Neural cell (in vitro differentiated cells): ENCODE measurements around the gene TNS3. TPM values are rescaled to one million over a fixed set of nuclear protein-coding genes. Genes with fewer than 3 reads are reported as not detected.

ENCODE experiments used
- H2AFZ ChIP-seq: fragments of 200-600, 300-800 bp; sonication (generic), shearing (Covaris generic); 2 replicates; pipeline ENCODE4 v1.6.0; 2014; ENCODE audit warnings: low read depth, mild to moderate bottlenecking, antibody characterized with exemption, low read length, moderate library complexity
- H3F3A ChIP-seq: fragments of 200-600 bp; shearing (Covaris generic); 2 replicates; pipeline ENCODE4 v1.6.1; 2016; ENCODE audit warnings: mild to moderate bottlenecking, moderate library complexity, mixed read lengths, antibody characterized with exemption, low read length; ENCODE audit not compliant: insufficient read depth, poor library complexity, severe bottlenecking
- H3K27ac ChIP-seq: fragments of 200-600, 300-800 bp; sonication (generic), shearing (Covaris generic); 2 replicates; pipeline ENCODE4 v1.5.1; 2014; ENCODE audit warnings: mild to moderate bottlenecking, low read length, moderate library complexity
- H3K27me3 ChIP-seq: fragments of 300-800, 200-600 bp; sonication (generic), shearing (Covaris generic); 2 replicates; pipeline ENCODE4 v1.6.0; 2014; ENCODE audit warnings: mild to moderate bottlenecking, low read depth, low read length, moderate library complexity; ENCODE audit not compliant: insufficient read depth
- H3K36me3 ChIP-seq: fragments of 300-800, 200-600 bp; sonication (generic), shearing (Covaris generic); 2 replicates; pipeline ENCODE4 v1.5.1; 2014; ENCODE audit warnings: mild to moderate bottlenecking, antibody characterized with exemption, low read length, moderate library complexity; ENCODE audit not compliant: insufficient read depth
- H3K4me2 ChIP-seq: fragments of 300-800, 200-600 bp; sonication (generic), shearing (Covaris generic); 2 replicates; pipeline ENCODE4 v1.6.0; 2014; ENCODE audit warnings: mild to moderate bottlenecking, low read length
- H3K4me3 ChIP-seq: fragments of 300-800, 200-600 bp; sonication (generic), shearing (Covaris generic); 2 replicates; pipeline ENCODE4 v1.5.1; 2014; ENCODE audit warnings: mild to moderate bottlenecking, low read length, moderate library complexity
- H3K79me2 ChIP-seq: fragments of 200-600 bp; shearing (Covaris generic); replicated peaks from 2 replicates; pipeline ENCODE4 v1.6.0; 2014; ENCODE audit warnings: mild to moderate bottlenecking, low read length, moderate library complexity; ENCODE audit not compliant: insufficient read depth
- H3K9ac ChIP-seq: fragments of 300-800, 200-600 bp; sonication (generic), shearing (Covaris generic); 2 replicates; pipeline ENCODE4 v1.6.1; 2016; ENCODE audit warnings: mild to moderate bottlenecking, low read length, mixed read lengths
- H3K9me2 ChIP-seq: fragments of 200-600 bp; shearing (Covaris generic); 2 replicates; pipeline ENCODE4 v1.6.1; 2016; ENCODE audit warnings: mild to moderate bottlenecking, low read length, mixed read lengths; ENCODE audit not compliant: insufficient read depth
- H3K9me3 ChIP-seq: fragments of 200-600, 300-800 bp; sonication (generic), shearing (Covaris generic); 2 replicates; pipeline ENCODE4 v1.6.1; 2016; ENCODE audit warnings: mild to moderate bottlenecking, mixed run types, low read length, moderate library complexity, mixed read lengths
- H4K20me1 ChIP-seq: fragments of 200-600 bp; shearing (Covaris generic); 2 replicates; pipeline ENCODE4 v1.6.1; 2016; ENCODE audit warnings: mild to moderate bottlenecking, mixed run types; ENCODE audit not compliant: insufficient read depth
- CTCF ChIP-seq: fragments of 450-650 bp; IDR thresholded peaks from 2 replicates; pipeline ENCODE4 v1.5.1; 2014; ENCODE audit warnings: antibody characterized with exemption, mild to moderate bottlenecking, moderate library complexity; ENCODE audit not compliant: poor library complexity, severe bottlenecking
- EP300 ChIP-seq: fragments of 450-650 bp; conservative IDR thresholded peaks from 2 replicates; pipeline ENCODE4 v1.6.1; 2014; ENCODE audit warnings: antibody characterized with exemption, mild to moderate bottlenecking, moderate library complexity; ENCODE audit not compliant: poor library complexity, severe bottlenecking
- EZH2 ChIP-seq: fragments of 200-600, 300-800 bp; shearing (Covaris generic), sonication (generic); IDR thresholded peaks from 2 replicates; pipeline ENCODE4 v1.6.1; 2014; ENCODE audit warnings: antibody characterized with exemption, low read length, borderline replicate concordance, mild to moderate bottlenecking; ENCODE audit not compliant: insufficient read depth, poor library complexity, severe bottlenecking
- MXI1 ChIP-seq: fragments of 450-650 bp; conservative IDR thresholded peaks from 2 replicates; pipeline ENCODE4 v1.6.1; 2014; ENCODE audit warnings: antibody characterized with exemption, mild to moderate bottlenecking; ENCODE audit not compliant: poor library complexity, severe bottlenecking
- POLR2AphosphoS5 ChIP-seq: IDR thresholded peaks from 2 replicates; pipeline ENCODE4 v1.6.1; 2012
- RAD21 ChIP-seq: fragments of 450-650 bp; conservative IDR thresholded peaks from 2 replicates; pipeline ENCODE4 v1.6.1; 2014; ENCODE audit warnings: antibody characterized with exemption, mild to moderate bottlenecking, moderate library complexity
- SMC3 ChIP-seq: fragments of 450-650 bp; conservative IDR thresholded peaks from 2 replicates; pipeline ENCODE4 v1.6.1; 2014; ENCODE audit warnings: antibody characterized with exemption, mild to moderate bottlenecking, moderate library complexity; ENCODE audit not compliant: poor library complexity
- TAF1 ChIP-seq: IDR thresholded peaks from 2 replicates; pipeline ENCODE4 v1.6.1; 2012; ENCODE audit warnings: low read depth
- polyA plus RNA-seq: library from polyadenylated mRNA; depleted of rRNA; stranded (reverse); fragments of >200 nt; gene quantifications from 2 replicates; pipeline ENCODE4 v1.2.3, GENCODE V29; 2014
- TF ChIP-seq, protein P1 (sequence below): IDR thresholded peaks from 2 replicates; pipeline ENCODE4 v1.6.1; 2012; ENCODE audit warnings: borderline replicate concordance

TNS3 gene
- polyA plus RNA-seq, 1 donor from 2014 or later, result 0.58 TPM

DNA sequence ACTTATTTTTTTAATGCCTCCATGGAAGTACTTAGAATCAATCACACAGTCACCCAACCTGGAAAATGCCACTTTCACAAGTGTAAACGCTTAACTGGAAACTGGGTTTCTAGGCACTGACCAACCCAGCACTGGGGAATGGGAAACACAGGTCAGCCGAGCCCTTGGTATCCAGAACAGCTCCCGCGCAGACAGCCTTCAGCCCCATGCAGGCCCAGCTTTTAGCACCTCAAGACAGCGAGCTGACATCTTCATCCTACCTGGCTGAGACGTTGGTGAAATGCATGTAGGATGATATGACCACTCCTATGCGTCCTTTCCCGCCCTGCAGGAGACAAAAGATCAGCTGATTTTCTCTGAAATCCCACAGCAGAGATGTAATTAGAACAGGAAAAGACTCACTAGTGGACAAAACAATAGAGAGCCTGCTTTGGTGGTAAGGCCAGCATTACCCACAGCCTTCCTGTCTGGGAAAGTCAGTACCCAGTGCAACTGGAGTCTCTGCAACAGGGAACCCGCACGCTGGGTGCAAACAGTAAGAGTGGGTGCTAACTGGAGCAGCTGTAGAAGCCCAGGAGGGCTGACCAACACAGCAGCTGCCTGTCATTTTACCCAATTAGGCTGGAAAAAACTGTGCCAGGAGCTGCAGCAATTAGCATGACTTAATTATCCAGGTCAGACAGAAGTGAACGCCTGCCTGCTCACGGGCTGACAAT, 153.7 kb downstream of the TNS3 start:
- TF ChIP-seq RAD21 (no peak), POLR2AphosphoS5 (no peak)
- Histone ChIP-seq H3K79me2 (no peaks in the 10 kb centered on the region), H3K27me3 (no peaks in the 10 kb centered on the region), H4K20me1 (no peaks in the 10 kb centered on the region), H3K4me3 (no peak overlapping the region), H3K9me3 (no peaks in the 10 kb centered on the region), H3K4me2 (no peak overlapping the region), H3K9me2 (no peaks in the 10 kb centered on the region), H3K27ac (no peak overlapping the region), H3K36me3 (no peaks in the 10 kb centered on the region), H3F3A (no peaks in the 10 kb centered on the region), H2AFZ (no peak overlapping the region), H3K9ac (no peak overlapping the region)

- no peaks in the 10 kb centered on the region for H3F3A ChIP-seq
- H3K27me3 ChIP-seq, result no peaks in the 10 kb centered on the region
- no peak overlapping the region for H3K4me3 ChIP-seq
- H3K36me3 ChIP-seq, result no peaks in the 10 kb centered on the region
- H3K27ac ChIP-seq, result no peak overlapping the region
- H3K79me2 ChIP-seq, result no peaks in the 10 kb centered on the region
- H3K4me2 ChIP-seq, result no peak overlapping the region
- no peak overlapping the region for H3K9ac ChIP-seq
- H3K9me2 ChIP-seq, result no peaks in the 10 kb centered on the region
- no peaks in the 10 kb centered on the region for H4K20me1 ChIP-seq
- TF ChIP-seq RAD21 (no peak), SMC3 (no peak), MXI1 (no peak), CTCF (no peak), TAF1 (no peak), EP300 (no peak), POLR2AphosphoS5 (no peak), EZH2 (no peak)
- TF ChIP-seq, protein P1, sequence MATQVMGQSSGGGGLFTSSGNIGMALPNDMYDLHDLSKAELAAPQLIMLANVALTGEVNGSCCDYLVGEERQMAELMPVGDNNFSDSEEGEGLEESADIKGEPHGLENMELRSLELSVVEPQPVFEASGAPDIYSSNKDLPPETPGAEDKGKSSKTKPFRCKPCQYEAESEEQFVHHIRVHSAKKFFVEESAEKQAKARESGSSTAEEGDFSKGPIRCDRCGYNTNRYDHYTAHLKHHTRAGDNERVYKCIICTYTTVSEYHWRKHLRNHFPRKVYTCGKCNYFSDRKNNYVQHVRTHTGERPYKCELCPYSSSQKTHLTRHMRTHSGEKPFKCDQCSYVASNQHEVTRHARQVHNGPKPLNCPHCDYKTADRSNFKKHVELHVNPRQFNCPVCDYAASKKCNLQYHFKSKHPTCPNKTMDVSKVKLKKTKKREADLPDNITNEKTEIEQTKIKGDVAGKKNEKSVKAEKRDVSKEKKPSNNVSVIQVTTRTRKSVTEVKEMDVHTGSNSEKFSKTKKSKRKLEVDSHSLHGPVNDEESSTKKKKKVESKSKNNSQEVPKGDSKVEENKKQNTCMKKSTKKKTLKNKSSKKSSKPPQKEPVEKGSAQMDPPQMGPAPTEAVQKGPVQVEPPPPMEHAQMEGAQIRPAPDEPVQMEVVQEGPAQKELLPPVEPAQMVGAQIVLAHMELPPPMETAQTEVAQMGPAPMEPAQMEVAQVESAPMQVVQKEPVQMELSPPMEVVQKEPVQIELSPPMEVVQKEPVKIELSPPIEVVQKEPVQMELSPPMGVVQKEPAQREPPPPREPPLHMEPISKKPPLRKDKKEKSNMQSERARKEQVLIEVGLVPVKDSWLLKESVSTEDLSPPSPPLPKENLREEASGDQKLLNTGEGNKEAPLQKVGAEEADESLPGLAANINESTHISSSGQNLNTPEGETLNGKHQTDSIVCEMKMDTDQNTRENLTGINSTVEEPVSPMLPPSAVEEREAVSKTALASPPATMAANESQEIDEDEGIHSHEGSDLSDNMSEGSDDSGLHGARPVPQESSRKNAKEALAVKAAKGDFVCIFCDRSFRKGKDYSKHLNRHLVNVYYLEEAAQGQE, result no peak
- H2AFZ ChIP-seq, result no peak overlapping the region
- no peaks in the 10 kb centered on the region for H3K9me3 ChIP-seq
These were observed 154.8 kb downstream of the TNS3 start for GRCh38 chr7:47427051-47427643.
